H1 (cell line): ENCODE measurements around the gene TMUB2. TPM values are rescaled to one million over a fixed set of nuclear protein-coding genes. Genes with fewer than 3 reads are reported as not detected.

ENCODE experiments used
- CHD2 ChIP-seq: IDR thresholded peaks from 2 replicates; pipeline ENCODE4 v1.6.1; 2012; ENCODE audit warnings: low read length, improper control_type of control experiment
- CHD7 ChIP-seq: fragments of 300-600 bp; sonication (generic); IDR thresholded peaks from 2 replicates; pipeline ENCODE4 v1.7.1; 2012; ENCODE audit warnings: low read length, moderate library complexity, mild to moderate bottlenecking, inconsistent platforms; ENCODE audit not compliant: insufficient replicate concordance
- KDM1A ChIP-seq: fragments of 200-600, 300-600 bp; sonication (generic); IDR thresholded peaks from 2 replicates; pipeline ENCODE4 v1.7.1; 2016; ENCODE audit warnings: mild to moderate bottlenecking, low read length, borderline replicate concordance
- SIX5 ChIP-seq: IDR thresholded peaks from 2 replicates; pipeline ENCODE4 v1.6.1; 2011; ENCODE audit warnings: mild to moderate bottlenecking, low read depth, low read length
- polyA plus RNA-seq, 7 experiments: library from polyadenylated mRNA; depleted of rRNA in 3 of 7; stranded (reverse) in 5 of 7; unstranded in 2 of 7; fragments of >200 nt in 5 of 7; fragments of 200-250 nt in 2 of 7; gene quantifications; 1 replicate in 5 of 7; 2 replicates in 1 of 7; 4 replicates in 1 of 7; pipeline versions ENCODE4 v1.2.1 to v1.2.3, GENCODE V29; 2011 to 2013; ENCODE audit warnings: missing spikeins in 2 of 7, mixed read lengths in 2 of 7
- total RNA-seq: library from RNA; stranded (reverse); fragmentation: NEBNext Ultra II Directional; extraction: Animal tissue kit (Norgen Biotek cat#: 25700); gene quantifications from 2 replicates; pipeline ENCODE4 v1.2.1, GENCODE V29; 2021

TMUB2 gene
- total and polyA plus RNA-seq, 2 of the 8 experiments (the other 6 are each of a cell fraction or from before 2014, with no cell fraction given), result 18.5 to 30.5 TPM

- TF ChIP-seq CHD7 (no peak), SIX5 (no peak), CHD2 (no peak), KDM1A (no peak)
Measured at GRCh38 chr17:44229090-44229489, 42.3 kb downstream of the TMUB2 start (continued).
